ENCODE measurements around the gene CD53. TPM values are rescaled to one million over a fixed set of nuclear protein-coding genes. Genes with fewer than 3 reads are reported as not detected.

Gene CD53
- total and polyA plus RNA-seq, 9 of the 15 experiments (the other 6 are each of a cell fraction or from before 2014, with no cell fraction given) = 63.5 to 220 (median 131) TPM

DNA sequence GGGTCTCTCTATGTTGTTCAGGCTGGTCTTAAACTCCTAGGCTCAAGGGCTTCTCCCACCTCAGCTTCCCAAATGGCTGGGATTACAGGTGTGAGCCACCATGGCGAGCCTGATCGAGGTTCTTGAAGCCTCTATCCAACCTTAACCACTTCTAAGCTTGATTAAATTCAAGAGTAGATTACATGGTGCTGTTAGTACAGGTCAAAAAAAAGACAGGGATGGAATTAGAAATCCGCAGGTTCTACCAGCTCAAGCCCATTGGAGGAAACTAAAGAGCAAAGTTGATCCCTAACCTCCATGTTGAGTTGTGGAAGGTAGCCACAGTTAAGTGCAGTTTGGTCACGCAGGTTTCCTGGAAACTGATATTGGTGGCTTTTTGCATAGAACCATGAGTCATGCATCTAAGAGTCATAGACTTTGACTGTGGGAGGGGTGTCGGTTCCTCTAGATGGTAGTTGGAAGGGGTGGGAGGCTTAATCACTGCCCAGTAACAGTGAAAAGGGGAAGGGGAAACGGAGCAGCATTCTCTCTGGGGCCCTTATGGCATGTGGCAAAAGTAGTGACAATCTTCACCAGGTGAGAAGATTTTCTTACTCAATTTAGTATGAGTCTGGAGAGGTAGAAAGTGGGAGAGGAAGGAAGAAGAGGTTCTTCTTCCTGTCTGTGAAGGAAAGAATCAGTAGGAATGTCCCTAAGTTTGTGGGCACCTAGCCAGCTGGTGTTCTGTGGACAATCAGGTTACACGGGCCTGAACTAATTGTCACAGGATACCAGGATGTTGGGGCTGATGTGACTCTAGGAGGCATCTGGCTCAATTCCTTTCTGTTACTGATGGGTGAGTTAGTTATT is 7.0 kb downstream of the CD53 start (continued):
- TF ChIP-seq ERF (CRISPR knock-in tag; IDR thresholded peaks at IDR 0.05) = peak; percentile 11; the same call in 1 of the 2 replicates
- TF ChIP-seq, protein P1, sequence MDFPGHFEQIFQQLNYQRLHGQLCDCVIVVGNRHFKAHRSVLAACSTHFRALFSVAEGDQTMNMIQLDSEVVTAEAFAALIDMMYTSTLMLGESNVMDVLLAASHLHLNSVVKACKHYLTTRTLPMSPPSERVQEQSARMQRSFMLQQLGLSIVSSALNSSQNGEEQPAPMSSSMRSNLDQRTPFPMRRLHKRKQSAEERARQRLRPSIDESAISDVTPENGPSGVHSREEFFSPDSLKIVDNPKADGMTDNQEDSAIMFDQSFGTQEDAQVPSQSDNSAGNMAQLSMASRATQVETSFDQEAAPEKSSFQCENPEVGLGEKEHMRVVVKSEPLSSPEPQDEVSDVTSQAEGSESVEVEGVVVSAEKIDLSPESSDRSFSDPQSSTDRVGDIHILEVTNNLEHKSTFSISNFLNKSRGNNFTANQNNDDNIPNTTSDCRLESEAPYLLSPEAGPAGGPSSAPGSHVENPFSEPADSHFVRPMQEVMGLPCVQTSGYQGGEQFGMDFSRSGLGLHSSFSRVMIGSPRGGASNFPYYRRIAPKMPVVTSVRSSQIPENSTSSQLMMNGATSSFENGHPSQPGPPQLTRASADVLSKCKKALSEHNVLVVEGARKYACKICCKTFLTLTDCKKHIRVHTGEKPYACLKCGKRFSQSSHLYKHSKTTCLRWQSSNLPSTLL (IDR thresholded peaks at IDR 0.05) = peak; percentile 86
- no peak for TF ChIP-seq ZNF586 (CRISPR knock-in tag; conservative IDR thresholded peaks at IDR 0.05)
- TF ChIP-seq DPF2 (IDR thresholded peaks at IDR 0.05) = peak; percentile 94
- TF ChIP-seq, protein P2, sequence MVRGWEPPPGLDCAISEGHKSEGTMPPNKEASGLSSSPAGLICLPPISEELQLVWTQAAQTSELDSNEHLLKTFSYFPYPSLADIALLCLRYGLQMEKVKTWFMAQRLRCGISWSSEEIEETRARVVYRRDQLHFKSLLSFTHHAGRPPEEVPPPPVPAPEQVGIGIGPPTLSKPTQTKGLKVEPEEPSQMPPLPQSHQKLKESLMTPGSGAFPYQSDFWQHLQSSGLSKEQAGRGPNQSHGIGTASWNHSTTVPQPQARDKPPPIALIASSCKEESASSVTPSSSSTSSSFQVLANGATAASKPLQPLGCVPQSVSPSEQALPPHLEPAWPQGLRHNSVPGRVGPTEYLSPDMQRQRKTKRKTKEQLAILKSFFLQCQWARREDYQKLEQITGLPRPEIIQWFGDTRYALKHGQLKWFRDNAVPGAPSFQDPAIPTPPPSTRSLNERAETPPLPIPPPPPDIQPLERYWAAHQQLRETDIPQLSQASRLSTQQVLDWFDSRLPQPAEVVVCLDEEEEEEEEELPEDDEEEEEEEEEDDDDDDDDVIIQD (CRISPR knock-in tag; IDR thresholded peaks at IDR 0.05) = no peak
- TF ChIP-seq ZNF175 (CRISPR knock-in tag; IDR thresholded peaks at IDR 0.05; ENCODE audit: low read depth) = peak; percentile 90; the same call in 1 of the 2 replicates
- TF ChIP-seq, protein P3, sequence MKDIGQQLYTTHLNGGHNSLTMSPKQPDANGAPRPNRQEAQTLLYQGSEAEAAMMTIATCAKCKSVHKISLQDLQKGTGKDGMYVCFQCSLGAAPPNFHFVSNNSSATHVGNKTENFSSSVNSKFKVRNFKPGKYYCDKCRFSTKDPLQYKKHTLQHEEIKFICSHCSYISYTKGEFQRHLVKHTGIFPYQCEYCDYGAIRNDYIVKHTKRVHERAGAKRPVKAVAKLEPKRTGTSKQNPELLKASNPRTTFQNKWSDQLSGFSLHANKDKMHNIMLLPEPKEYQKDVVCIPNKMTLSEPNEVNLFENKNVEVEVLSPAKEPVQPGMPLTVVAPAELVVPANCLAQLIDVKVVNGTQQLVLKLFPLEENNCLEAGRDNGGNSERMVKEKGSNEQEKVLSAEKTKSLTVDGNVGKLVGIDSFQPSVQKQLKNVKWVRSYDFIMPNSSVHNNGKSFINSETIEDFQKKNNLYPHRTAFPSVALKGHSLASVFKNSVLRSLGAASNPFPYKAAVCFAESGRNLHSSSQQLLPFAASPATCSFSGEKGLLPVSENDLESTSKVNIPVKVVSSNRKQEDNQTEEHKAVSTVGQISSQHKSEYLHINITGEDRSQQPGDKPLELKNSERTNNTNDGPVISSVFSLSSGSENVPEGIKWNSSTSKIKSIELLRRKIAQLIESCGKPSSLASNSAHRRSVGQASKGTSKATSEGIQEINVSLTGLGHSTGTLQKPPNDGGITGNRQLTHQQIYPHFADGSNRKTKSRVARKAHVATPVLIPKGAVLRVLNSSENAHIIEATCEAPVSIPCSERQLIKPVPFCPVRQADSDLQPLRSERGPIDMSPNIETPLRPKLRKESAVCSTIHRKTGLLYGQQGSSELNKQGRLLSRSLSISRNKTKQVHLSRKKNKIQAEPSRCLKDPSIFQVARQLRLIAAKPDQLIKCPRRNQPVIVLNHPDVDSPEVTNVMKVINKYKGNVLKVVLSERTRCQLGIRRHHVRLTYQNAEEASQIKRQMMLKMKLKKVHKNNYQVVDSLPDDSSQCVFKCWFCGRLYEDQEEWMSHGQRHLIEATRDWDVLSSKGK (CRISPR knock-in tag; IDR thresholded peaks at IDR 0.05) = no peak
- TF ChIP-seq SRF (CRISPR knock-in tag; IDR thresholded peaks at IDR 0.05) = 0 out of 4 replicates have a peak, but pooled peaks of 1 of the 2 experiments have one; percentile 54
- TF ChIP-seq, protein P4, sequence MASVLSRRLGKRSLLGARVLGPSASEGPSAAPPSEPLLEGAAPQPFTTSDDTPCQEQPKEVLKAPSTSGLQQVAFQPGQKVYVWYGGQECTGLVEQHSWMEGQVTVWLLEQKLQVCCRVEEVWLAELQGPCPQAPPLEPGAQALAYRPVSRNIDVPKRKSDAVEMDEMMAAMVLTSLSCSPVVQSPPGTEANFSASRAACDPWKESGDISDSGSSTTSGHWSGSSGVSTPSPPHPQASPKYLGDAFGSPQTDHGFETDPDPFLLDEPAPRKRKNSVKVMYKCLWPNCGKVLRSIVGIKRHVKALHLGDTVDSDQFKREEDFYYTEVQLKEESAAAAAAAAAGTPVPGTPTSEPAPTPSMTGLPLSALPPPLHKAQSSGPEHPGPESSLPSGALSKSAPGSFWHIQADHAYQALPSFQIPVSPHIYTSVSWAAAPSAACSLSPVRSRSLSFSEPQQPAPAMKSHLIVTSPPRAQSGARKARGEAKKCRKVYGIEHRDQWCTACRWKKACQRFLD (CRISPR knock-in tag; IDR thresholded peaks at IDR 0.05) = no peak; the same call in 1 of the 2 replicates
- TF ChIP-seq, protein P5, sequence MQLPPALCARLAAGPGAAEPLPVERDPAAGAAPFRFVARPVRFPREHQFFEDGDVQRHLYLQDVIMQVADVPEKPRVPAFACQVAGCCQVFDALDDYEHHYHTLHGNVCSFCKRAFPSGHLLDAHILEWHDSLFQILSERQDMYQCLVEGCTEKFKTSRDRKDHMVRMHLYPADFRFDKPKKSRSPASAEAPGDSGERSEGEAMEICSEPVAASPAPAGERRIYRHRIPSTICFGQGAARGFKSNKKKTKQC (CRISPR knock-in tag; IDR thresholded peaks at IDR 0.05) = no peak
- no peak for TF ChIP-seq HMGN3 (IDR thresholded peaks at IDR 0.05; ENCODE audit: borderline replicate concordance, extremely low read depth, insufficient read length, low read depth, low read length)
- TF ChIP-seq RBM14 (IDR thresholded peaks at IDR 0.05; ENCODE audit: borderline replicate concordance, insufficient read depth, low read depth, low read length) = no peak
- TF ChIP-seq SNRNP70 (optimal IDR thresholded peaks at IDR 0.05; ENCODE audit: low read depth, low read length) = no peak
- TF ChIP-seq, protein P6, sequence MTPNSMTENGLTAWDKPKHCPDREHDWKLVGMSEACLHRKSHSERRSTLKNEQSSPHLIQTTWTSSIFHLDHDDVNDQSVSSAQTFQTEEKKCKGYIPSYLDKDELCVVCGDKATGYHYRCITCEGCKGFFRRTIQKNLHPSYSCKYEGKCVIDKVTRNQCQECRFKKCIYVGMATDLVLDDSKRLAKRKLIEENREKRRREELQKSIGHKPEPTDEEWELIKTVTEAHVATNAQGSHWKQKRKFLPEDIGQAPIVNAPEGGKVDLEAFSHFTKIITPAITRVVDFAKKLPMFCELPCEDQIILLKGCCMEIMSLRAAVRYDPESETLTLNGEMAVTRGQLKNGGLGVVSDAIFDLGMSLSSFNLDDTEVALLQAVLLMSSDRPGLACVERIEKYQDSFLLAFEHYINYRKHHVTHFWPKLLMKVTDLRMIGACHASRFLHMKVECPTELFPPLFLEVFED (CRISPR knock-in tag; conservative IDR thresholded peaks at IDR 0.05) = no peak

All from K562 (cell line).